ENCODE data around the gene PRKAR1B. TPM values are rescaled to one million over a fixed set of nuclear protein-coding genes. Genes with fewer than 3 reads are reported as not detected.
"Not testable (repeated sequence)": the region's sequence is repeated elsewhere in the genome, so short reads cannot be mapped to it uniquely, and the experiment has no call there.

The PRKAR1B gene
- total and polyA plus RNA-seq, 7 donors, result 1.4 to 4.6 (median 1.9) TPM

DNA sequence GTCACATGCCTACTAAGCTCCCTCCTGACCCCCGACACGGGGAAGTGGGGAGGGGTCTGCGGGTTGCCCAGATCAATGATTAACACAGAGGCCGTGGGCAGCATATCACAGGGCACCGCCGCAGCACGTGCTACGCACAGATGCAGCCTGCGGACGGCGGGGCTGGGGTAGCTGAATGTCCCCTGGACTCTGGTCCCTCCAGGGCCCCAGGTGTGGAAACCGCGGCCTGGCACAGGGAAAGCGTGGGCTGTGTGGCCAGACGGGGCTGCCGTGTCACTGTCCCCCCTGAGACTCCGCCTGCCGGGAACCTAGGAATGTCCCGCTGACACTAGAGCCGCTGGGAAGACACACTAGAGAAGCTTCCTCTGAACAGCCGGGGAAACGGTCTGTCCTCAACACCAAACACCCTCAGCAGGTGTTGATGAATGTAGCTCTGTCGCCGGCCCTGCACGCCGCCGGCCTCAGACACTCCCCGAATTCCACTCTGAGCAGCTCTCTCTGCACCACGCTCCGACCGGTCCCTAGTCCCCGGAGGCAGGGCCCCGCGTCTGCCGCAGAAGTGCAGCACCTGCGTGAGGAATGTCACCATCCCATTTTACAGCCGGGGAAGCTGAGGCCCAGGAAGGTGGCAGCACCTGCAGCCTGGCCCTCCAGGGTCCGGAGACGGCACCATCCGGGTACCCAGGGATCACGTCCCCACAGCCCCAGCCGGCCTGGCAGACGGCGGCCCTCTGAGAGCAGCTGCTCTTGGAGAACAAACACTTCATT is 174.0 kb downstream of the PRKAR1B start:
- WGBS, 3 donors, result 67 to 79% (median 73%) methylated on average over 44 of the region's 44 CpGs
- Histone ChIP-seq H3K27me3 (ENCODE audit: insufficient read depth in 3 of 3, low read length in 2 of 3) (peaks cover 0 to 3% (median 0%) of the 10 kb centered on the region in 3 donors), H3K36me3 (ENCODE audit: insufficient read depth in 1 of 2, low read depth in 1 of 2) (no peaks in the 10 kb centered on the region), H3K4me1 (no peaks in the 10 kb centered on the region), H3K9me3 (no peaks in the 10 kb centered on the region), H3K27ac (no peak overlapping the region), H3K4me3 (no peak overlapping the region)
- intact Hi-C loops (cut with DNase I), result no loop called here
- ATAC-seq (no peak), DNase-seq (no peak)
- TF ChIP-seq, protein P1, sequence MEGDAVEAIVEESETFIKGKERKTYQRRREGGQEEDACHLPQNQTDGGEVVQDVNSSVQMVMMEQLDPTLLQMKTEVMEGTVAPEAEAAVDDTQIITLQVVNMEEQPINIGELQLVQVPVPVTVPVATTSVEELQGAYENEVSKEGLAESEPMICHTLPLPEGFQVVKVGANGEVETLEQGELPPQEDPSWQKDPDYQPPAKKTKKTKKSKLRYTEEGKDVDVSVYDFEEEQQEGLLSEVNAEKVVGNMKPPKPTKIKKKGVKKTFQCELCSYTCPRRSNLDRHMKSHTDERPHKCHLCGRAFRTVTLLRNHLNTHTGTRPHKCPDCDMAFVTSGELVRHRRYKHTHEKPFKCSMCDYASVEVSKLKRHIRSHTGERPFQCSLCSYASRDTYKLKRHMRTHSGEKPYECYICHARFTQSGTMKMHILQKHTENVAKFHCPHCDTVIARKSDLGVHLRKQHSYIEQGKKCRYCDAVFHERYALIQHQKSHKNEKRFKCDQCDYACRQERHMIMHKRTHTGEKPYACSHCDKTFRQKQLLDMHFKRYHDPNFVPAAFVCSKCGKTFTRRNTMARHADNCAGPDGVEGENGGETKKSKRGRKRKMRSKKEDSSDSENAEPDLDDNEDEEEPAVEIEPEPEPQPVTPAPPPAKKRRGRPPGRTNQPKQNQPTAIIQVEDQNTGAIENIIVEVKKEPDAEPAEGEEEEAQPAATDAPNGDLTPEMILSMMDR (IDR thresholded peaks at IDR 0.05), result no peak

DNA sequence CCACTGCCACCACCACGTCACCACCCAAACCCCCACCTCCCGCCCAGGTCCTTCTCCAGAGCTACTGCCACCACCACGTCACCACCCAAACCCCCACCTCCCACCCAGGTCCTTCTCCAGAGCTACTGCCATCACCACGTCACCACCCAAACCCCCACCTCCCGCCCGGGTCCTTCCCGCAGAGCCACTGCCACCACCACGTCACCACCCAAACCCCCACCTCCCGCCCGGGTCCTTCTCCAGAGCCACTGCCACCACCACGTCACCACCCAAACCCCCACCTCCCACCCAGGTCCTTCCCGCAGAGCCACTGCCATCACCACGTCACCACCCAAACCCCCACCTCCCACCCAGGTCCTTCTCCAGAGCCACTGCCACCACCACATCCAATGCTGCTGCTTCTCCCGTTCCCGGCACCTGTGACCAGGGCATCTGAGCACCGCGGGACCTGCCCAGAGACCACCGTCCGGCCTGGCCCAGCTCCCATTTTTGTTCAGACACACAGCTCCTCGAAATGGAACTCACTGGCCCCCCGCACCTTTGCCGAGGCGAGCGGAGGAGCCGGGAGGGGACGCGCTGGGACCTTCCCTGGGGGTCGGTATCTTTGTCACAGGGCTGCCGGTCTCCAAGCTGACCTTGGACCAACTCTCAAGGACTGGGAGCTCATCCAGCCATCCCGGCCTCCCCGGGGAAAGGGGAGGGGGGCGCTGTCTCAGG is 174.8 kb downstream of the PRKAR1B start:
- H3K27me3 ChIP-seq (ENCODE audit: insufficient read depth in 3 of 3, low read length in 2 of 3); ATAC-seq; H3K9me3 ChIP-seq; intact Hi-C loops (cut with DNase I); H3K27ac ChIP-seq; DNase-seq; H3K4me1 ChIP-seq; H3K4me3 ChIP-seq; H3K36me3 ChIP-seq (ENCODE audit: insufficient read depth in 1 of 2, low read depth in 1 of 2): not testable (repeated sequence)
- 76 to 79% (median 78%) methylated on average over 32 of the region's 32 CpGs for WGBS, 3 donors

DNA sequence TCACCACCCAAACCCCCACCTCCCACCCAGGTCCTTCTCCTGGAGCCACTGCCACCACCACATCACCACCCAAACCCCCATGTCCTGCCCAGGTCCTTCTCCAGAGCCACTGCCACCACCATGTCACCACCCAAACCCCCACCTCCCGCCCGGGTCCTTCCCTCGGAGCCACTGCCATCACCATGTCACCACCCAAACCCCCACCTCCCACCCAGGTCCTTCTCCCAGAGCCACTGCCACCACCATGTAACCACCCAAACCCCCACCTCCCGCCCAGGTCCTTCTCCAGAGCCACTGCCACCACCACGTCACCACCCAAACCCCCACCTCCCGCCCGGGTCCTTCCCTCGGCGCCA is 175.5 kb downstream of the PRKAR1B start:
- H3K36me3 ChIP-seq (ENCODE audit: insufficient read depth in 1 of 2, low read depth in 1 of 2); H3K9me3 ChIP-seq; H3K4me3 ChIP-seq; H3K4me1 ChIP-seq; H3K27me3 ChIP-seq (ENCODE audit: insufficient read depth in 3 of 3, low read length in 2 of 3); intact Hi-C loops (cut with DNase I); ATAC-seq; H3K27ac ChIP-seq: not testable (repeated sequence)
- DNase-seq, result peak in 1 of 2 donors; percentile 26
- WGBS, 3 donors, result 89 to 93% (median 93%) methylated on average over 9 of the region's 9 CpGs

DNA sequence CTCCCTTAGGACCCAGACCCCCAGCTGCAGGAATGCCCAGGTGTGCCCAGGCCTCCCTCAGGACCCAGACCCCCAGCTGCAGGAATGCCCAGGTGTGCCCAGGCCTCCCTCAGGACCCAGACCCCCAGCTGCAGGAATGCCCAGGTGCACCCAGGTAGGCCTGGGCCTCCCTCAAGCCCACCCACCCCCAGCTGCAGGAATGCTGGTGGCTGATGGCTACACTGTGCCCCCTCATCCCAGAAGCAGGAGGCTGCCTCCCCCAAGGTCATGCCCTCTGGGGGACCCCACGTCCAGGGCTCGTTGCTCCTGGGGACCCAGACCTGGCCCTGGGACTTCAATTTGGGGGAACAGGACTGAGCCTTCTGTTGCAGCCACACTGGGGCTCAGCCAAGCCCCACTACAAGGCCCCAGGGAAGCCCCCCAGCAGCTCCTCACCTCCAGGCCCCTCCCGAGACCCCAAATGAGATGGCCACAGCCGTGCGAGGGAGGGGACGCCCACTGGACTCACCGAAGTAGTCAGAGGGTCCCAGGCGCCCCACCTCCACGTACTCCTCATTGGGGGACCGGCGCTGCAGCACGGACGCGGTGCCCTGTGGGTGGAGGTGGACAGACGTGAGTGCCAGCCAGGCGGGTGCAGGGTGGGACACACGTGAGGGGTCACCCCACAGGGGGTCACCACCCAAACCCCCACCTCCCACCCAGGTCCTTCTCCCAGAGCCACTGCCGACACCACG is 176.0 kb downstream of the PRKAR1B start:
- TF ChIP-seq, protein P1 (IDR thresholded peaks at IDR 0.05), result no peak
- 94 to 98% (median 96%) methylated on average over 14 to 19 of the region's 19 CpGs for WGBS, 3 donors
- no peak for ATAC-seq

DNA sequence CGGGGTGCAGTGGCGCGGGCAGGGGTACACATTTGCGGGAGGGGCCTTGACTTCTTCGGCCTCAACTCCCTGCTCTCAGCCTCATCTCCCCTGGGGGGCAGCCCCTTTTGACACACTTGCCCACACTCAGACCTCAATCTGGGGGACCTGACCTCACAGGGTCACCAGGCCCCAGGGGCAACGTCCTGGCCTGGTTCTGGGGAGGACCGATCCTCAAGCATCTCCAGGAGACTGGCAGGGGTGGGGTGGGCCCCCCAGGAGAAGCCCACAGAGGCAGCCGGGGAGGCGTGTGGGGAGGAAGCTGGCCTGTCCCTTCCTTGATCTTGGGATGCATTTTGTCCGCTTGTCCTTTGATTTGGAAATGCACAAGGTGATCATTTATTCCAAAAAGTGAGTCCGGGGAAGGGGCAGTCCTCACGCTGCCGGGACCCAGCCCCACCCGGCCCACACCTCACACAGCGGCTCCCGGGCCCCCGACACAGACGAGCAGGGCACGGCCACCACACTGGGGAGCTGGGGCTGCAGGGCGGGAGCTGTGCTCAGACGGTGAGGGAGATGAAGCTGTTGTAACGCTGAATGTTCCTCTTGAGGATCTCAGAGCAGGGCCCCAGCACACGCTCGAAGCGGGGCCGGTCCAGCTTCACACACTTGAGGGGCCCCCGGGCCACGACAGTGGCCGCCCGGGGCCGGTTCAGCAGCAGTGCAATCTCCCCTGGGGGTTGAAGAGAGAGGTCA is 177.0 kb downstream of the PRKAR1B start:
- ATAC-seq (no peak), DNase-seq (peak in 1 of 2 donors; percentile 23)
- WGBS, 3 donors, result 92 to 94% (median 93%) methylated on average over 31 of the region's 31 CpGs
- TF ChIP-seq, protein P1 (IDR thresholded peaks at IDR 0.05), result no peak
- intact Hi-C loops (cut with DNase I), result no loop called here
- Histone ChIP-seq H3K27ac (no peak overlapping the region), H3K36me3 (ENCODE audit: insufficient read depth in 1 of 2, low read depth in 1 of 2) (no peaks in the 10 kb centered on the region), H3K9me3 (no peaks in the 10 kb centered on the region), H3K4me1 (no peaks in the 10 kb centered on the region), H3K4me3 (no peak overlapping the region), H3K27me3 (ENCODE audit: insufficient read depth in 3 of 3, low read length in 2 of 3) (peaks cover 0 to 3% (median 0%) of the 10 kb centered on the region in 3 donors)

More for the DNA sequence above, 176.0 kb downstream of the PRKAR1B start:
- Histone ChIP-seq H3K27me3 (ENCODE audit: insufficient read depth in 3 of 3, low read length in 2 of 3) (no peaks in the 10 kb centered on the region), H3K27ac (no peak overlapping the region), H3K4me1 (no peaks in the 10 kb centered on the region), H3K36me3 (ENCODE audit: insufficient read depth in 1 of 2, low read depth in 1 of 2) (no peaks in the 10 kb centered on the region), H3K9me3 (no peaks in the 10 kb centered on the region), H3K4me3 (no peak overlapping the region)
- DNase-seq, result peak in 1 of 2 donors; percentile 44
- intact Hi-C loops (cut with DNase I), result no loop called here

Measured in psoas muscle (tissue), 8 donors.